Endothelial cell of umbilical vein (primary cell): ENCODE data around the gene NCK1. TPM values are rescaled to one million over a fixed set of nuclear protein-coding genes. Genes with fewer than 3 reads are reported as not detected.

Experiments
- BruUV-seq: library from RNA; stranded (reverse); fragments of 400-500 nt; replicated peaks from 2 replicates; lab custom pipeline; 2021; lab: Mats Ljungman, UMichigan
- CTCF ChIA-PET: fragments of 300-600, 350-600 bp; sonication (Branson Sonifier 250); formaldehyde crosslinking; loops from one replicate; lab custom pipeline; 2021; ENCODE audit warnings: antibody characterized with exemption, inconsistent platforms; lab: Charles Lee
- POLR2A ChIA-PET: fragments of 300-600, 350-600 bp; sonication (Branson Sonifier 250); formaldehyde crosslinking; loops from one replicate; lab custom pipeline; 2021; ENCODE audit warnings: antibody characterized with exemption, inconsistent platforms; lab: Charles Lee
- DNase-seq: peaks from one replicate; pipeline ENCODE4 v3.0.0-alpha.2; 2011; ENCODE audit warnings: low read depth, low spot score
- FAIRE-seq: peaks from 2 replicates; lab custom pipeline; 2011; peaks lifted over from hg19 to GRCh38; lab: Jason Lieb, UNC
- H2AFZ ChIP-seq: 2 replicates; pipeline ENCODE4 v1.6.0; 2012; ENCODE audit warnings: low read depth, low read length, control low read depth, inconsistent platforms
- H3K27ac ChIP-seq: 2 replicates; pipeline ENCODE4 v1.5.1; 2011; ENCODE audit warnings: low read depth, mild to moderate bottlenecking, control low read depth, low read length, moderate library complexity; ENCODE audit not compliant: insufficient read depth
- H3K27me3 ChIP-seq, 2 experiments: 2 replicates each; pipeline versions ENCODE4 v1.6.0 to v1.6.1; 2011; ENCODE audit warnings: low read length in 2 of 2, mixed read lengths in 1 of 2; ENCODE audit not compliant: control insufficient read depth in 2 of 2, insufficient read depth in 2 of 2
- H3K36me3 ChIP-seq, 2 experiments: 2 replicates in 1 of 2; 3 replicates in 1 of 2; pipeline ENCODE4 v1.5.1; 2011; ENCODE audit warnings: low read length in 2 of 2, mild to moderate bottlenecking in 1 of 2, moderate library complexity in 1 of 2; ENCODE audit not compliant: control insufficient read depth in 2 of 2, insufficient read depth in 2 of 2; ENCODE audit errors: extremely low read depth in 1 of 2
- H3K4me1 ChIP-seq: 3 replicates; pipeline ENCODE4 v1.5.1; 2011; ENCODE audit warnings: mild to moderate bottlenecking, low read length; ENCODE audit not compliant: control insufficient read depth, insufficient read depth; ENCODE audit errors: extremely low read depth
- H3K4me2 ChIP-seq: 2 replicates; pipeline ENCODE4 v1.6.1; 2011; ENCODE audit warnings: low read length, control low read depth, mixed read lengths; ENCODE audit not compliant: insufficient read depth
- H3K4me3 ChIP-seq, 3 experiments: fragments of 200-600 bp in 1 of 3; sonication (generic), shearing (Covaris generic) in 1 of 3; replicated peaks in 1 of 3; 2 replicates each; pipeline ENCODE4 v1.5.1; 2011 to 2016; ENCODE audit warnings: control low read depth in 3 of 3, low read length in 3 of 3, mild to moderate bottlenecking in 2 of 3, inconsistent platforms in 1 of 3, low read depth in 1 of 3, moderate library complexity in 1 of 3; ENCODE audit not compliant: insufficient read depth in 1 of 3
- H3K79me2 ChIP-seq: 2 replicates; pipeline ENCODE4 v1.6.0; 2012; ENCODE audit warnings: low read length, inconsistent platforms; ENCODE audit not compliant: control insufficient read depth, insufficient read depth
- H3K9ac ChIP-seq: replicated peaks from 2 replicates; pipeline ENCODE3; 2011; ENCODE audit warnings: low read length, control low read depth; ENCODE audit not compliant: insufficient read depth; ENCODE audit errors: extremely low read depth
- H3K9me1 ChIP-seq: replicated peaks from 3 replicates; pipeline ENCODE4 v1.6.0; 2011; ENCODE audit warnings: mild to moderate bottlenecking, low read length; ENCODE audit not compliant: control insufficient read depth, insufficient read depth; ENCODE audit errors: extremely low read depth
- H3K9me3 ChIP-seq: replicated peaks from 2 replicates; pipeline ENCODE4 v1.5.1; 2012; ENCODE audit warnings: low read length, inconsistent platforms; ENCODE audit not compliant: control insufficient read depth, insufficient read depth
- H4K20me1 ChIP-seq: replicated peaks from 2 replicates; pipeline ENCODE3; 2011; ENCODE audit warnings: mild to moderate bottlenecking, low read length; ENCODE audit not compliant: control insufficient read depth, insufficient read depth; ENCODE audit errors: extremely low read depth
- FOS ChIP-seq: IDR thresholded peaks from 2 replicates; pipeline ENCODE4 v1.6.1; 2011; ENCODE audit warnings: mild to moderate bottlenecking, low read length, moderate library complexity, borderline replicate concordance; ENCODE audit not compliant: insufficient read depth
- JUN ChIP-seq: IDR thresholded peaks from 2 replicates; pipeline ENCODE4 v1.6.1; 2011; ENCODE audit warnings: borderline replicate concordance, low read depth; ENCODE audit not compliant: insufficient read length, insufficient read depth
- MYC ChIP-seq: IDR thresholded peaks from one replicate; pipeline ENCODE4 v1.6.1; 2011; ENCODE audit warnings: mild to moderate bottlenecking, low read depth, low read length
- POLR2A ChIP-seq: IDR thresholded peaks from 2 replicates; pipeline ENCODE4 v1.6.1; 2012; ENCODE audit warnings: low read depth, mild to moderate bottlenecking, control low read depth, low read length
- POLR2AphosphoS5 ChIP-seq: IDR thresholded peaks from 2 replicates; pipeline ENCODE4 v1.6.1; 2012; ENCODE audit warnings: low read depth, mild to moderate bottlenecking, control low read depth, low read length, moderate library complexity; ENCODE audit not compliant: insufficient read depth
- dilution Hi-C: fragments of 300-500 bp; cut with MboI; formaldehyde crosslinking; loops from one replicate; pipeline ENCODE4 v1.15.0; 2019; ENCODE audit warnings: low sequenced_read_pairs; ENCODE audit not compliant: extremely low pct_ligation_motif_present
- intact Hi-C: fragments of 100-400 bp; cut with micrococcal nuclease; formaldehyde crosslinking; loops from one replicate; pipeline ENCODE4 v1.10.0; 2022
- polyA plus RNA-seq, 4 experiments: library from polyadenylated mRNA; depleted of rRNA in 3 of 4; stranded (reverse) in 3 of 4; unstranded in 1 of 4; fragments of >200 nt; gene quantifications; 2 replicates each; pipeline versions ENCODE4 v1.2.1 to v1.2.3, GENCODE V29; 2011 to 2012; ENCODE audit warnings: missing spikeins in 1 of 4
- total RNA-seq: library from RNA; stranded (reverse); gene quantifications from 2 replicates; pipeline ENCODE4 v1.2.3, GENCODE V29; 2021

NCK1 gene
- total and polyA plus RNA-seq, 2 donors (not counting 3 experiments of a cell fraction or from before 2014, with no cell fraction given): 19.3 to 52.2 TPM

DNA sequence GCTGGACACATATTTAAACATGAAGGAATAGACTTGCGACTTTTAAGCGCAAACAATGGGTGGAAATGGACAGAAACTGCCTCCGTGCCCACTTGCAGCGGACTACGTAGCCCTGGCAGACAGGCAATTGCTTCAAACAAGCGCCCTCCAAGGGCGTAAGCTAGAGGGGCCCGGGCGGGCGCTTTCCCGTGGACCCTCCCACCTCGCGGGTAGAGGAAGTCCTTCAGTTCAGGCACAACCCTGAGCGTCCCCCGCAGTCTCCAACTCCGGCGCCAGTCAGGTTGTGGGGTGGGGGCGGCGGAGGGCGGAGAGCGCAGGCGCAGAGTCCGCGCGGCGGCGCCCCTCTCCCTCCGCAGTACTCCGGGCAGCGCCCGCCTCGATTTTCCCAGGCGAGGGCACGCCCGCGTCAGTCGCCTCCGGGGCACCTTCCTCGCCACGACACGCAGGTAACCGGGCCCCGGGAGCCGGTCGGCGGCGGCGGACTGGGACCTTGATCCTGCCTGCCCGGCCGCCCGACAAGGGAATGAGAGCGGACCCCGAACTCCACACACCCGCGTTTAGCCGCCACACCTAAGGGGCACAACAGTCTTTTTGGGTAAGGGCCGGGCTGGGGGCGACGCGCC lies 43.1 kb upstream of the NCK1 start, which contains the start of gene SLC35G2:
Gene SLC35G2 (plus strand): TSS at position 358 of the 623 bp plus-strand sequence. CDS start 35,335 bp downstream, outside the sequence.
- BruUV-seq: no TSS peak
- no peaks in the 10 kb centered on the region for H3K9me3 ChIP-seq
- no peaks in the 10 kb centered on the region for H3K27me3 ChIP-seq
- H3K79me2 ChIP-seq: peaks cover 42% of the 10 kb centered on the region
- FAIRE-seq: no peak
- peak within 1 kb of the TSS; percentile 92 for H3K4me2 ChIP-seq
- intact Hi-C loops: loop anchor here (1.0 to 5.0 kb wide), 11 partner anchors 20 to 742 kb away; partner anchors contain the start of genes NCK1 and STAG1
- H3K27ac ChIP-seq: peak within 1 kb of the TSS; percentile 97
- H3K36me3 ChIP-seq: no peaks in the 10 kb centered on the region
- CTCF ChIA-PET: interaction anchor here (0.7 to 1.0 kb wide), 5 partner anchors 18 to 195 kb away, joined by 3 to 11 read pairs (median 5); partner anchors contain the start of genes NCK1 and STAG1
- no peaks in the 10 kb centered on the region for H4K20me1 ChIP-seq
- H3K9me1 ChIP-seq: no peaks in the 10 kb centered on the region
- peak; percentile 84 for DNase-seq
- H3K4me3 ChIP-seq: peak within 1 kb of the TSS; percentile 31 to 78 (median 77)
- POLR2A ChIA-PET: interaction anchor here (0.8 to 1.1 kb wide), 3 partner anchors 20 to 66 kb away, joined by 3 to 5 read pairs (median 3); partner anchors contain the start of genes NCK1 and STAG1
- H3K4me1 ChIP-seq: peaks cover 16% of the 10 kb centered on the region
- peak within 1 kb of the TSS; percentile 90 for H3K9ac ChIP-seq
- TF ChIP-seq MYC (no peak), POLR2AphosphoS5 (peak; percentile 60)
- dilution Hi-C loops: no loop called here
- peak within 1 kb of the TSS; percentile 59 for H2AFZ ChIP-seq

DNA sequence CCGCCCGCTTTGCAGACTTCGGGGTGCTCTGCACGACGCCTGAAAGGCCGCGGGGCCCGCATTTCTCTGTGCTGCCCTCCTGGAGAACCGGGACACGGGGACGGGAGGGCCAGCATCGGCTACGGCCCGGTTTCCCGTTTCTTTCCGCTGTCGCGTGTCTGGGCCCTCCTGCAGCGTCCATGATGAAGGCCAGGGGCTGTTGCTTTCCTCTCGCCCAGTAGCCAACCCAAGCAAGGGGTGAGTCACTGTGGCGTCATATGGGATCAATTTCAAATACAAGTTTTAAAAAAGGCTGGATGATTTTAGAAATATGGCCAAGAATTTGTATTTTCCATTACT lies 42.6 kb upstream of the NCK1 start:
- Histone ChIP-seq H3K27me3 (no peaks in the 10 kb centered on the region), H3K4me2 (peak overlapping the region; percentile 92), H3K79me2 (peaks cover 46% of the 10 kb centered on the region), H3K36me3 (no peaks in the 10 kb centered on the region), H3K9me3 (no peaks in the 10 kb centered on the region), H3K4me3 (peak overlapping the region; percentile 31 to 78 (median 77)), H3K4me1 (peaks cover 16% of the 10 kb centered on the region), H4K20me1 (no peaks in the 10 kb centered on the region), H3K9me1 (no peaks in the 10 kb centered on the region), H3K27ac (peak overlapping the region; percentile 97), H2AFZ (peak overlapping the region; percentile 59), H3K9ac (peak overlapping the region; percentile 90)
- POLR2A ChIA-PET: interaction anchor here (0.8 to 1.1 kb wide), 3 partner anchors 19 to 67 kb away, joined by 3 to 5 read pairs (median 3); partner anchors contain the start of genes NCK1 and STAG1
- TSS peak; percentile 45 for BruUV-seq
- FAIRE-seq: no peak
- peak; percentile 77 for DNase-seq
- TF ChIP-seq POLR2A (no peak), JUN (peak; percentile 64), FOS (peak; percentile 90), POLR2AphosphoS5 (peak; percentile 12)
- intact Hi-C loops: loop anchor here (1.0 to 5.0 kb wide), 5 partner anchors 20 to 742 kb away; no protein-coding TSS in a partner anchor
- dilution Hi-C loops: no loop called here
- CTCF ChIA-PET: interaction anchor here (0.7 to 2.7 kb wide), 5 partner anchors 18 to 194 kb away, joined by 3 to 11 read pairs (median 5); partner anchors contain the start of genes NCK1 and STAG1
